Stimulated activated CD8-positive, alpha-beta memory T cell treated with anti-CD3 and anti-CD28 coated beads, Interleukin-4, amount 100 ng/mL, for 48 hours (primary cell): Measurements from ENCODE around the gene LRRTM3.

Experiments used
- DNase-seq: peaks from one replicate; pipeline ENCODE4 v3.0.0-alpha.2; 2020

LRRTM3 gene

GRCh38 chr10:66940965-66941364 is 15.1 kb downstream of the LRRTM3 start:
- DNase-seq = no peak

- DNase-seq = no peak
These were observed 15.7 kb downstream of the LRRTM3 start for GRCh38 chr10:66941491-66941890.

- no peak for DNase-seq
These were observed 16.6 kb downstream of the LRRTM3 start for GRCh38 chr10:66942407-66942806.

GRCh38 chr10:66943590-66943989 is 17.8 kb downstream of the LRRTM3 start:
- DNase-seq = no peak

GRCh38 chr10:66951896-66952295 is 26.1 kb downstream of the LRRTM3 start:
- no peak for DNase-seq

GRCh38 chr10:66958466-66958865 is 32.6 kb downstream of the LRRTM3 start:
- no peak for DNase-seq

- DNase-seq = no peak
These were observed 39.1 kb downstream of the LRRTM3 start for GRCh38 chr10:66964946-66965345.

GRCh38 chr10:66980246-66980815 is 54.5 kb downstream of the LRRTM3 start:
- no peak for DNase-seq

GRCh38 chr10:66981361-66982052 is 55.7 kb downstream of the LRRTM3 start:
- no peak for DNase-seq

GRCh38 chr10:66982053-66982420 is 56.2 kb downstream of the LRRTM3 start:
- DNase-seq = no peak

GRCh38 chr10:66982792-66983474 is 57.1 kb downstream of the LRRTM3 start:
- no peak for DNase-seq

- DNase-seq = no peak
These were observed 57.6 kb downstream of the LRRTM3 start for GRCh38 chr10:66983475-66983818.

- no peak for DNase-seq
These were observed 64.5 kb downstream of the LRRTM3 start for GRCh38 chr10:66990143-66990830.

- no peak for DNase-seq
These were observed 71.2 kb downstream of the LRRTM3 start for GRCh38 chr10:66996996-66997395.

- DNase-seq = no peak
These were observed 74.1 kb downstream of the LRRTM3 start for GRCh38 chr10:66999762-67000545.

GRCh38 chr10:67004690-67005089 is 78.9 kb downstream of the LRRTM3 start:
- no peak for DNase-seq

- DNase-seq = no peak
These were observed 80.1 kb downstream of the LRRTM3 start for GRCh38 chr10:67005981-67006380.

GRCh38 chr10:67011480-67011879 is 85.6 kb downstream of the LRRTM3 start:
- no peak for DNase-seq

- DNase-seq = no peak
These were observed 86.1 kb downstream of the LRRTM3 start for GRCh38 chr10:67011981-67012380.

GRCh38 chr10:67015225-67015624 is 89.4 kb downstream of the LRRTM3 start:
- no peak for DNase-seq

- no peak for DNase-seq
These were observed 91.4 kb downstream of the LRRTM3 start for GRCh38 chr10:67017218-67017617.

- no peak for DNase-seq
These were observed 96.3 kb downstream of the LRRTM3 start for GRCh38 chr10:67022099-67022498.

GRCh38 chr10:67033878-67034277 is 108.0 kb downstream of the LRRTM3 start:
- DNase-seq = no peak
